CD14-positive monocyte (primary cell): ENCODE measurements around the gene TCAF2. TPM values are rescaled to one million over a fixed set of nuclear protein-coding genes. Genes with fewer than 3 reads are reported as not detected.
"Not testable (repeated sequence)": the region's sequence is repeated elsewhere in the genome, so short reads cannot be mapped to it uniquely, and the experiment has no call there.

Experiments
- DNase-seq, 3 donors: peaks; one replicate each; pipeline ENCODE4 v3.0.0-alpha.2; 2011 to 2022
- H2AFZ ChIP-seq: 2 replicates; pipeline ENCODE4 v1.6.0; 2012; ENCODE audit warnings: mild to moderate bottlenecking, low read depth, low read length, inconsistent platforms; ENCODE audit not compliant: insufficient read depth, poor library complexity, severe bottlenecking
- H3K27ac ChIP-seq, 2 donors: 1 replicate in 1 of 2; 2 replicates in 1 of 2; pipeline ENCODE4 v1.5.1; 2012 to 2013; ENCODE audit warnings: low read length in 2 of 2, control low read depth in 1 of 2, inconsistent platforms in 1 of 2, low read depth in 1 of 2, mild to moderate bottlenecking in 1 of 2
- H3K27me3 ChIP-seq, 2 donors: one replicate each; pipeline versions ENCODE4 v1.6.0 to v1.6.1; 2011 to 2013; ENCODE audit warnings: low read length in 2 of 2; ENCODE audit not compliant: control insufficient read depth in 2 of 2, insufficient read depth in 2 of 2
- H3K36me3 ChIP-seq, 2 donors: replicated peaks in 1 of 2; 1 replicate in 1 of 2; 2 replicates in 1 of 2; pipeline versions ENCODE4 v1.5.1 to v1.6.1; 2012 to 2013; ENCODE audit warnings: low read length in 2 of 2, control low read depth in 1 of 2, inconsistent platforms in 1 of 2, mild to moderate bottlenecking in 1 of 2; ENCODE audit not compliant: insufficient read depth in 2 of 2, control insufficient read depth in 1 of 2
- H3K4me1 ChIP-seq, 2 donors: 1 replicate in 1 of 2; 2 replicates in 1 of 2; pipeline versions ENCODE4 v1.5.1 to v1.6.1; 2012 to 2013; ENCODE audit warnings: low read length in 2 of 2, control low read depth in 1 of 2, inconsistent platforms in 1 of 2, mild to moderate bottlenecking in 1 of 2, moderate library complexity in 1 of 2; ENCODE audit not compliant: insufficient read depth in 2 of 2, control insufficient read depth in 1 of 2
- H3K4me2 ChIP-seq: replicated peaks from 2 replicates; pipeline ENCODE3; 2012; ENCODE audit warnings: low read length, moderate library complexity, mild to moderate bottlenecking; ENCODE audit not compliant: poor library complexity, severe bottlenecking; ENCODE audit errors: extremely low read depth
- H3K4me3 ChIP-seq, 3 experiments: fragments of 200-600 bp in 1 of 3; sonication (generic) in 1 of 3; replicated peaks in 1 of 3; 1 replicate in 2 of 3; 2 replicates in 1 of 3; pipeline ENCODE4 v1.5.1; 2011 to 2013; ENCODE audit warnings: low read length in 3 of 3, mild to moderate bottlenecking in 3 of 3, control low read depth in 2 of 3, low read depth in 2 of 3, inconsistent platforms in 1 of 3, moderate library complexity in 1 of 3
- H3K79me2 ChIP-seq: 2 replicates; pipeline ENCODE4 v1.6.0; 2012; ENCODE audit warnings: mild to moderate bottlenecking, control low read depth, inconsistent platforms, low read length, moderate library complexity; ENCODE audit not compliant: insufficient read depth
- H3K9ac ChIP-seq: 2 replicates; pipeline ENCODE4 v1.6.0; 2017; ENCODE audit warnings: low read length, mild to moderate bottlenecking; ENCODE audit not compliant: insufficient read depth, poor library complexity, severe bottlenecking
- H3K9me3 ChIP-seq, 2 donors: replicated peaks in 1 of 2; 1 replicate in 1 of 2; 2 replicates in 1 of 2; pipeline versions ENCODE4 v1.5.1 to v1.6.1; 2012 to 2013; ENCODE audit warnings: low read length in 2 of 2, control low read depth in 1 of 2; ENCODE audit not compliant: control insufficient read depth in 1 of 2, insufficient read depth in 1 of 2
- H4K20me1 ChIP-seq: 2 replicates; pipeline ENCODE4 v1.6.0; 2012; ENCODE audit warnings: mild to moderate bottlenecking, low read length, control low read depth, moderate library complexity; ENCODE audit not compliant: insufficient read depth
- H3K27ac Mint-ChIP-seq, 7 donors: one replicate each; pipeline ENCODE4 v1.8.0; 2020; ENCODE audit warnings: mild to moderate bottlenecking in 7 of 7, mixed read lengths in 7 of 7, moderate library complexity in 6 of 7, inconsistent platforms in 2 of 7
- H3K27me3 Mint-ChIP-seq, 3 donors: one replicate each; pipeline ENCODE4 v1.8.0; 2021 to 2022; ENCODE audit warnings: low read depth in 3 of 3, mild to moderate bottlenecking in 3 of 3, mixed read lengths in 3 of 3, moderate library complexity in 3 of 3, inconsistent platforms in 1 of 3
- H3K36me3 Mint-ChIP-seq, 2 donors: one replicate each; pipeline ENCODE4 v1.8.0; 2020; ENCODE audit warnings: mixed read lengths in 2 of 2, inconsistent platforms in 1 of 2, mild to moderate bottlenecking in 1 of 2
- H3K4me1 Mint-ChIP-seq: one replicate; pipeline ENCODE4 v1.8.0; 2020; ENCODE audit warnings: mild to moderate bottlenecking, mixed read lengths
- H3K4me3 Mint-ChIP-seq, 2 donors: one replicate each; pipeline ENCODE4 v1.8.0; 2020; ENCODE audit warnings: mild to moderate bottlenecking in 2 of 2, mixed read lengths in 2 of 2, moderate library complexity in 1 of 2
- H3K9me3 Mint-ChIP-seq, 7 donors: one replicate each; pipeline ENCODE4 v1.8.0; 2020 to 2022; ENCODE audit warnings: mixed read lengths in 7 of 7, mild to moderate bottlenecking in 6 of 7, moderate library complexity in 6 of 7, inconsistent platforms in 2 of 7
- WGBS: methylation state at CpG from one replicate; pipeline ENCODE4 v1.1.5; 2013; ENCODE audit warnings: missing lambda C conversion rate; ENCODE audit not compliant: insufficient coverage; 5-methylcytosine and 5-hydroxymethylcytosine counted together
- intact Hi-C, 2 donors: fragments of 100-400 bp; cut with micrococcal nuclease; formaldehyde crosslinking; loops; one replicate each; pipeline versions ENCODE4 v1.15.0 to v1.15.1; 2023
- polyA plus RNA-seq, 3 donors: library from polyadenylated mRNA; depleted of rRNA in 1 of 3; unstranded in 2 of 3; stranded (reverse) in 1 of 3; fragments of 300-500 nt in 2 of 3; fragments of >200 nt in 1 of 3; fragmentation: Illumina TruSeq in 2 of 3; gene quantifications; 1 replicate in 2 of 3; 2 replicates in 1 of 3; pipeline ENCODE4 v1.2.3, GENCODE V29; 2012 to 2021

TCAF2 gene
- polyA plus RNA-seq, 3 donors = 0.10 to 0.97 (median 0.44) TPM

DNA sequence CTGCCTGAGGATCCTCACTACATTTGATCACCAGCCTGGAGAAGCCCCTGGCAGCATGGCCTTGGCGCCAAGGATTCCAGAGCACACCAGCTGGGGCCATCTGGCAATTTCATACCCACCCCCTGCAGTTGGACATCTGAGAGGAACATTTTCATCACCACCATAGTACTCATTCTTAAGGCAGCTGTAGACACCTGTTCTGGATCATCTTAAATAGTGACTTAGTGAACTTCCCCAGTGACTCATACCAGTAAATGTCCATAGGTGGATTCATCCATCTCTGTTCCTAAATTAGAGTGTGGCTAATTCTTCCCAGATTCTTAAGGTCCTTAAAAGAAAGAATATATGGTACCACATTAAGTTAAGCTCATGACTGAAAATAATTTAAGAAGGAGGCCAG, 3.6 kb upstream of the TCAF2 start:
- H3K4me1 Mint-ChIP-seq, H3K27ac ChIP-seq, H3K4me1 ChIP-seq, H4K20me1 ChIP-seq, H3K36me3 ChIP-seq, H3K36me3 Mint-ChIP-seq, H2AFZ ChIP-seq, H3K9me3 ChIP-seq, H3K79me2 ChIP-seq, H3K9me3 Mint-ChIP-seq, H3K9ac ChIP-seq, H3K27me3 Mint-ChIP-seq, H3K27me3 ChIP-seq, H3K27ac Mint-ChIP-seq, H3K4me3 ChIP-seq, intact Hi-C loops, H3K4me3 Mint-ChIP-seq, H3K4me2 ChIP-seq, DNase-seq: not testable (repeated sequence)
- WGBS = no CpG with 5 or more reads among the region's 1 CpG

DNA sequence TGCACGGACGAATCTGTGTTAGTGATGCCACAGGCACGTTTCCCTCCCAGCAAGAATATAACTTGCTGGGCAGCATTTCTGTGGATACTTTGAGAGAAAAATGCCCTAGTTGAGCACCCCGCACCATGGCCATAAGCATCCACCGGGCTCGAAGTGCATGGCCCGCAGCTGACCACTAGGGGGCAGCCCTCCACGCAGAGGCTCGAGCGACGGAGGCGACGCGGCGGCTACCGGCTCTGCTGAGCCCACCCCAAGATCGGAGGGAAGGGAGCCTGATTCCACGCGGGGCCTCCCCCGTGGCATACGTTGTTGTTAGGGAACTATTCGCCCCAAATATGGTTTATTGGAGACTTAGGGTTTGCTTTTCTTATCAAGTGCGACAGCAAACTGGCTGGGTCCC, 716 bp upstream of the TCAF2 start:
- H3K4me2 ChIP-seq, H3K4me3 Mint-ChIP-seq, H3K36me3 Mint-ChIP-seq, H3K9me3 Mint-ChIP-seq, H3K4me1 Mint-ChIP-seq, H3K27me3 ChIP-seq, H3K27ac ChIP-seq, H3K27ac Mint-ChIP-seq, H3K9ac ChIP-seq, H3K79me2 ChIP-seq, H3K36me3 ChIP-seq, DNase-seq, intact Hi-C loops, H2AFZ ChIP-seq, H3K4me3 ChIP-seq, H3K9me3 ChIP-seq, H3K27me3 Mint-ChIP-seq, H4K20me1 ChIP-seq, H3K4me1 ChIP-seq: not testable (repeated sequence)
- no CpG with 5 or more reads among the region's 23 CpGs for WGBS

DNA sequence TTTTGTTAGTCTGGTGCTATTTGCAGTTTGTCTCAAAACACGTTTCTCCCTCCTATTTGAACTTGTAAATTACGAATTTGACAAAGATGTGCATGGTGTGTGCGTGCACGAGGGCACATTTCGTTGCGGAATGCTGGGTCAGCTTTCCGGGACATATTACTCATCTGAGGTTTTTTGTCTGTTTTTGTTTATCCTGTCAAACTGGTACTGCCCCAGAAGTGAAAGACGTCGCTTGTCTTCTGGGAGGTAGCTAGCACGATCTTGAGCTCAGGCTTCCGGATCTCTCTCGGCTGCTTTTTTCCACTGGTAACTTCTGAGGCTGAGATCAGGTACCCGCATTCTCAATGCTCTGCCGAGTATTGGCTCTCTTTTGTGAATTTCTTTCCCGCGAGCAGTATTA, 401 bp downstream of the TCAF2 start:
- H3K4me2 ChIP-seq, H3K27ac Mint-ChIP-seq, H3K9me3 ChIP-seq, H3K79me2 ChIP-seq, H3K36me3 ChIP-seq, H4K20me1 ChIP-seq, H3K27me3 ChIP-seq, H3K4me3 Mint-ChIP-seq, H3K27me3 Mint-ChIP-seq, DNase-seq, H3K4me3 ChIP-seq, H3K4me1 Mint-ChIP-seq, H3K9me3 Mint-ChIP-seq, intact Hi-C loops, H3K27ac ChIP-seq, H3K9ac ChIP-seq, H2AFZ ChIP-seq, H3K4me1 ChIP-seq, H3K36me3 Mint-ChIP-seq: not testable (repeated sequence)
- WGBS = no CpG with 5 or more reads among the region's 16 CpGs

DNA sequence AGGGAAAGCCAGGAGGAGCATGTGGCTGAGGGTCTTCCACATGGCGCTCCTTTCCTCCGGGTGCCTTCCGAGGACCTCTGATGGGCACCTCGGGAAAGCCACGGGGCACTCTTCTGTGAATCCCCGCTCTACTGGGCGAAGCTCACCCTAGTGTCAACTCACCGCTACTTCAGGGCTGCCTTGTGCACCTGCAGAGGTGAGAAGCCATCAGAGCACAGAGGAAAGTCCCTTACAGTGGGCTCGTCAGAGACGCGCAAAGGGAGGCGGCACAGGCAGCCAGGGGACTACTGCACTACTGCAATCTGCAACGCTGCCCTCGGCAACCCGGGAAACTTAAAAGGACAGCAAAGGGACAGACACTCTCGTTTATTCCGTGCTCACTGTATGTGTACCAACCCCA, 1.4 kb downstream of the TCAF2 start:
- H3K27me3 Mint-ChIP-seq, intact Hi-C loops: not testable (repeated sequence)
- WGBS = no CpG with 5 or more reads among the region's 17 CpGs

More for the DNA sequence above, 1.4 kb downstream of the TCAF2 start:
- not testable (repeated sequence) for H3K4me1 ChIP-seq, H3K4me1 Mint-ChIP-seq, DNase-seq, H3K9me3 Mint-ChIP-seq, H3K36me3 ChIP-seq, H3K79me2 ChIP-seq, H3K36me3 Mint-ChIP-seq, H3K9ac ChIP-seq, H3K4me3 ChIP-seq, H3K4me3 Mint-ChIP-seq, H3K9me3 ChIP-seq, H2AFZ ChIP-seq, H3K27me3 ChIP-seq, H3K4me2 ChIP-seq, H3K27ac ChIP-seq, H4K20me1 ChIP-seq, H3K27ac Mint-ChIP-seq
